ENCODE results near the gene C4BPB. TPM values are rescaled to one million over a fixed set of nuclear protein-coding genes. Genes with fewer than 3 reads are reported as not detected.

C4BPB gene
- total RNA-seq, 1 donor from 2014 or later = not detected

DNA sequence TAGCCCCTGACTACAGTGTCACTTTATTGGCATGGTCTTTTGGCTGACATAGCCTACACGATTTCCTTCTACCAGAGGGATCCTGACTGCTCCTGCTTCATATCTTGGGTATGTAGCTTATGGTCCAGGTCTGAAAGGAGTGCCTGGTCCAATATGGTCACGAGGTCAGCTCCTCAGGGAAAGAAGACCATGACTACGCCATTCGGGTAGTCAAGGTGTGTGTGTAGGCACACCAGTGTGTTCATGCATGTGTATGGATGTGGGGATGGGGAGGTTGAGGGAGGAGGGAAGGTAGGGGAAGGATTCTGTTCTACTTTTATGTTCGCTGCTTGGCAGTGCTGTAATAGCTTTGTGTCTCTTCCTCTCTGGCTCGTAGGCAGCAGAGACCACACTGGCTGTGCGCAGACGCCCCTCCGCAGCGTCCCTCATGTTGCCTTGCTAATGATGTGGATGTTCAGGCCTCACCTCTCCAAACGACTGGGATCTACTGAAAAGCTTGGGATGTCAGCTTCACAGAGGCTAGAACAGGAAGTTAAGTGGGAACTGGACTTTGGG, 10.0 kb upstream of the C4BPB start:
- no peak for ATAC-seq
- DNase-seq = no peak
- intact Hi-C loops (cut with micrococcal nuclease) = no loop called here

DNA sequence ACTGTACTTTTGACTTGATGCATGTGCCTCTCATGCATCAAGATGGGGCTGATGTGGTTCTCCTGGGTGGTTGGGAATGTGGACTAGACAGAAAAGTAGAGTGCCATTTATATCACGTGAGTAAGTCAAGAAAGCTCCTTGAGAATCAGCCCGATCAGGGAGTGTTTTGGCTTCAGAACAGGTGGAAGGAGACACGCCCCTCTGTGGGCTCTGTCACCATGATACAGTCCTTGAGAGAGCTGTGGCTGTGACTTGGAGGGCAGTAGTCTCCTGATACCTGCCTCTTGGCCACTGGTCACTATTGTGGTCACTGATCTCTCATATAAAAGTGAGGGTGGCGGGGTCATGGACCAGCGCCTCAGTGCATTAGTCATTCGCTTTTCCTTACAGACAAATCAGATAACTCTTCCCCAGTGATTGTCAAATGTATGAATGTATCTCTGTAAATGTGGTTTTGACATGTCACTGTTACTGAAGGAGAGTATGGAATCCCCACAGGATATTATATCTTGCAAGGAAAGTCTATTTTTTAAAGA, 8.9 kb upstream of the C4BPB start:
- DNase-seq (no peak), ATAC-seq (no peak)
- intact Hi-C loops (cut with micrococcal nuclease) = no loop called here

DNA sequence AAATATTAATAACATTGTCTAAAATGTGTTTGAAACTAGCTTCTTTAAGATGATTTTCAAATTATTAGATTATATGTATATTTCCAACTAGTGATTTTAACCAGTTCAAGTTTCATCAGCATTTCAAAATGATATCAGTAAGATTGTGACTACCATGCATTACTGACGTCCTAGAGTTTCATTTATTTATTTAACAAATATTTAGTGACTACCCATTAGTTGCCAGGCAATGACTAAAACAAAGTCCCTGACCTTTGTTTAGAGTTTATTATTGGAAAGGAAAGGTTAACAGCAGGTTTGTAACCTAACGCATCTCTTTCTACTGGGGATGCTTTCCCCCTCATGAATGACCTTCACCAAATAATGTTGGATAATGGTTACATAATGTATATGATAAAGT, 7.6 kb upstream of the C4BPB start:
- DNase-seq (no peak), ATAC-seq (no peak)
- intact Hi-C loops (cut with micrococcal nuclease) = no loop called here

DNA sequence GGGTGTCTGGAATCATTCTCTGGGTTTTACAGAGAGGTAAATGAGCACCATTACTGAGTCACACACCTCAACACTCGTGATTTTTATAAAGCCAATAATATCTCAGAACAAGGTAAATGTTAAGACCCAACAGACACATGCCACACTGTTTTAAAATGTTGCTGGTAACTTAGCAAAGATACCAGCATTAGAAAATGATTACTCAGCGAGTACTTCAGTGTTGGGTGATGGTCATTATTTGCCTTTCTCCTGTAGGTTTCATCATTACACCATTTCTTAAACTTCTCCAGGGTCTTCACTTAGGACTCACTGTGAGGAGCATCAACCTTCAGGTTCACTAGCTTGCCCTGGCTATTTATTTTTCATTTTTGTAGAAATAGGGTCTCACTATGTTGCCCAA, 6.9 kb upstream of the C4BPB start:
- intact Hi-C loops (cut with micrococcal nuclease) = no loop called here
- ATAC-seq (no peak), DNase-seq (no peak)

DNA sequence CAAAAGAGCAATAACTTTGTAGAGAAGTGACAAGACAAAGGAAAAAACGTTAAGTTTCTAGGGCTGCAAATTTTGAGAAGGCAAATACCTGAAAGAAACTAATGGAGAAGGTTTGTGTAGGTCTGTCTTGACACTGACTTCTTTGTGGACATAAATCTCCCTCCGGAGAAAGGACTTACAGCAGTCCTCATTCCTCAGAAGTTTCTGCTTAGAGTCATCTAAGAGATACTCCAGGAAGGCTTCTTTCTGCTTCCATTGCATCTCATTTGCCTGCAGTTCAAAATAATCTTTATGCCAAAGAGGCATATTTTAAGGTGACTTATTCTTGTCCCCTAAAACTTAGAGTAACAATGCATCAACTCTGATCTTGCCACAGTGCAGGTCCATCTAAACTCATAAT, 4.4 kb upstream of the C4BPB start:
- ATAC-seq (no peak), DNase-seq (no peak)
- intact Hi-C loops (cut with micrococcal nuclease) = no loop called here

DNA sequence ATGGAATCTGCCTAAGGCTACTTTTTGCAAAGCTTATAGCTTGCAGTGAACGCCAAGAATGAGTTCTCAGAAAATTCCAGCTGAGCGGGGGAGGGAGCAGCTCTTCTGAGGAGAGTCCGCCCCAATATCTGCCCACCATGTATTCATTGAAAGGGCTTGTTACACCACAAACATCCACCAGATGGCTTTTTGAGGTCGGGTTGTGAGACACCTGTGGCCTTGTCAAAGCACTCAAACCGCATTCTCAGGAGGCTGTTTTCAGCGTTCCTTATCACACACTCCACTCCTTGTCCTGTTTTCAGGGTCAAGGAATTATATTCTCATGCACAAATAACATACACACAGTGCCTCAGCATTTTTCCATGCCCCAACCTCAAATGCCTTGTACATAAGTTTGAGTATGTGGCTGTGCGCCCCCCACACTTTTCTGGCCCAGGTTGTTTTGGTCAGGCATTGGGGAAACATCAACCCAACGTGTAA, 3.9 kb upstream of the C4BPB start:
- ATAC-seq = peak; percentile 63
- intact Hi-C loops (cut with micrococcal nuclease) = loop anchor here (5.0 kb wide), 1 partner anchor 323 kb away; no protein-coding TSS in a partner anchor
- DNase-seq = no peak

DNA sequence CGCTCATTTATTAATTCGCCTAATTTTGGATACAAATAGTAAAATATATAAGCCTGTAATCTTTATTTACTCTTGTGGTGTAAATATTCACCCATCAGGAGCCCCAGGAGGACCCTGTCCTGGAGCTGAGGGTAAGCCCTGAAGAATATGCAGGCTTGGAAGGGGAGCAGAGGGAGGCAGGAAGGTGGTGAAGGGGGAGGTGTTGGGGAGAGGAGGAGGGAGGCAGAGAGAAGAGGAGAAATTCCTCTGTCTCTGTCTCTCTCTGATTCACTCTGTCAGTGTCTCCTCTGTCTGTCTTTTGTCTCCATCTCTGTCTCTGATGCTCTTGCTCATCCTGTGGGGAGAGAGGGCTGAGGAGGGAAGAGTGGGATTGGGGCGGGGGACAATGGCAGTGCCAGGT, 2.8 kb upstream of the C4BPB start:
- intact Hi-C loops (cut with micrococcal nuclease) = loop anchor here (5.0 kb wide), 1 partner anchor 321 kb away; no protein-coding TSS in a partner anchor
- no peak for ATAC-seq
- no peak for DNase-seq

DNA sequence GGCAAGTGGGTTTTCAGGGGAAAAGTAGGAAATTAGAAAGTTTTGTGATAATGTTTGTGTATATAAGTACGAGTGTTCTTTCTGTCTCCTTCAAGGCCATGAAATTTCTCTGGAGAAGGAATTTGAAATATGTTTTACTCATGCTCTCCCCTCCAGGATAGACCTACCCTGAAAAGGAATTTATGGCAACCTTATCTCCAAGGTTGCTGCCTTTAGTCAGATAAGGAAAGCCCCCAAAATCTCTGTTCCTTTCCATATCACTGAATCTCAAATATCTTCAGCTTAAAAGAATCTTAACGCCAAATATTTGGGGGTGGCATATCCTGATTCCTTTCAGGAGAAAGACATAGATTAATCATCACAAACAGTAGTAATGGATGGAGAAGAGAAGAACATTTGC, 499 bp upstream of the C4BPB start:
- ATAC-seq = no peak
- DNase-seq = no peak
- intact Hi-C loops (cut with micrococcal nuclease) = loop anchor here (5.0 kb wide), 1 partner anchor 319 kb away; no protein-coding TSS in a partner anchor

DNA sequence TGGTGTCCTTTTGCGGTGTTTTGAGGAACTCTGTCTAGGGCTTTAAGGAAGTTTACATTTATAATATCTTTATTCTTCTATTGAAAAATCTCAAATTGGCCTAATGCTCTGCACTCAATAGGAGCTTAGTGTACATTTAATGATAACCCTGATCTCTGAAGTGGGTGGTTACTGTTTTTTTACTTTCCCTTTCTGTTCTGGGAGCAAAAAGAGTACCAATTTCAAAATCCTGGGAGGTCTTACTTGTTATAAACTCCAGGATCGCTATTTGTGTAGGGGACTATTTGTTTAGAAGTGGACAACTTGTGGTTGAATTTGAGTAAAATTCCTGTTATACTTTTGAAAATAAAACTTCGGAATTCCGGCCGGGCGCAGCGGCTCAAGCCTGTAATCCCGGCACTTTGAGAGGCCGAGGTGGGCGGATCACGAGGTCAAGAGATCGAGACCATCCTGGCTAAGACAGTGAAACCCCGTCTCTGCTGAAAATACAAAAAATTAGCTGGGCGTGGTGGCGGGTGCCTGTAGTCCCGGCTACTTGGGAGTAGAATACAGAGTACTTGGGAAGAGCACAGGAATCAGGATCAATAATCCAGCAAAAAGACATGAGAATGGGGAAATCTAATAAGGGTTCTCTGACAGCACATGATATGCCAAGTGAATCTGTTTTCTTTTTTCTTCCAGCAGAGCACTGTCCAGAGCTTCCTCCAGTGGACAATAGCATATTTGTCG, 1.1 kb downstream of the C4BPB start:
- intact Hi-C loops (cut with micrococcal nuclease) = loop anchor here (5.0 kb wide), 1 partner anchor 318 kb away; no protein-coding TSS in a partner anchor
- DNase-seq (no peak), ATAC-seq (no peak)

DNA sequence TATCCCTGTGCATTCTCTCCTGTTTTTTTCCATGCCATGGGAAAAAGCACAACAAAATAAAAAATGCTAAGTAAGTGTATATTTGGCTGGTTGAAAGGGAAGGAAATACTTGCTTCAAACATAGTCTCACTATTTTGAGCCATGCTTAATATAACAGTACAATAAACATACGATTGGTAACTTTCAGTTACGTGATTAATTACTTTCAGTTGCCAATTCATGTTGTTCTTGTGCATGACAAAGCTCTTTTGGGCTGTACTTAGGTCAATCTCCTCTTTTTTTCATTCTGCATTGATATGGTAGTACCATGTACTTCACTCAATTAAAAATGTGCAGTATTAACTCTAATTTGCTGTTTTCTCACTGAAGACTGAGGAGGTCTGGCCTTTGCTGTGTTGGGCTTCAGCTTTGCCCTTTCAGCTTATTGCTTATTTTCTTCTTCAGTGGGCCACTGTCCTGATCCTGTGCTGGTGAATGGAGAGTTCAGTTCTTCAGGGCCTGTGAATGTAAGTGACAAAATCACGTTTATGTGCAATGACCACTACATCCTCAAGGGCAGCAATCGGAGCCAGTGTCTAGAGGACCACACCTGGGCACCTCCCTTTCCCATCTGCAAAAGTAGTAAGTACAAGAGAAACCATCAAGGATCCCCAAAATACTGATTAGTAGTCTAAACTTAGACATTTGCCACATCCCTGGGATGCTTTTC, 2.7 kb downstream of the C4BPB start:
- DNase-seq = no peak
- no peak for ATAC-seq
- intact Hi-C loops (cut with micrococcal nuclease) = no loop called here

DNA sequence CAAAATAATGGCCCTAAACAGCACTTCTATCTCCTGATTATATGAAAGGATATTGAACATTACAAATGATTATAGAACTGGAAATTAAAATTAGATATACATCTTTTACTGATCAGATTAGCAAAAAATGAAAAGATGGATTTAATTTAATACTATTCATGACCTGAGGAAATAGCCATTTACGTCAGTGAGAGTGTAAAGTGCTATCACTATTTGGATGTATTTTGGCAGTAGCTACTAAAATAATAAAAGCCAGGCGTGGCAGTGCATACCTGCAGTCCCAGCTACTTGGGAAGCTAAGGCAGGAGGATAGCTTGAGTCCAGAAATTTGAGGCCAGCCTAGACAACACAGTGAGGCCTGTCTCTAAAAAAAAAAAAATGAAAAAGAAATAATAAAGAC, 5.3 kb downstream of the C4BPB start:
- ATAC-seq (no peak), DNase-seq (no peak)
- intact Hi-C loops (cut with micrococcal nuclease) = no loop called here

DNA sequence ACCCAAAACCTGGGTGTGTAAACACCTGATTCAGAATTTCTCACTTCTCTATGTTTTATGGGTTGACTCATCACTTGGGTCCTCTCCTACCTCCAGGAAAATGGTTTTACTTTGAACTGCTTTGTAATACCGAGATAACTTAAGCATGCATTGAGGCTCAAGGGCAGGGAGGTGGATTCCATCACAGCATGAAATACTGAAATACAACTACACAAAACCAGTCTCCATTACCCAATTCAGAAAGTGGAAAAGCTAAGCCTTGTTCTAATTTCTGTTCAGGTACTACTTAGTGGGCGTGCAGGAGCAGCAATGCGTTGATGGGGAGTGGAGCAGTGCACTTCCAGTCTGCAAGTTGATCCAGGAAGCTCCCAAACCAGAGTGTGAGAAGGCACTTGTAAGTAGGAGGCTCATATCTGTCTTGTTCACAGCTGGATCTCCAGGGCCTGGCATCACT, 9.2 kb downstream of the C4BPB start:
- DNase-seq (no peak), ATAC-seq (no peak)
- intact Hi-C loops (cut with micrococcal nuclease) = no loop called here

DNA sequence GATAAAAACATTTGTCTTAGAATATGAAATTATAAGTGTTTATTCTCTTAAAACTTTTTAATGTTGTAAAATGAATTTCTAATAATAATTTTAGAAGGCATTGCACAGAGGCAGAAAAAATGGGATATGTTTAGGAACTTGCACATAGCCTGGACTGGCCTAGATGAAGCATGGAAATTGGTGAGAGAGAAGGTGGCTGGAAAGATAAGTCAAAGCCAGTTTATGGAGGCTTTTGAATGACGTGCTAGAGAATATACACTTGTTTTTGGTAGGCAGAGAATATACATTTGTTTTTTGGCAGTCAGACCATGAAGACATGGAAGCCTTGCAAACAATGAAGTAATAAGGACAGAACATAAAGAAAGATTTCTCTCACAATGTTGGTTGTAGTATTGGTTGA, 13.1 kb downstream of the C4BPB start:
- no peak for DNase-seq
- intact Hi-C loops (cut with micrococcal nuclease) = no loop called here
- no peak for ATAC-seq

DNA sequence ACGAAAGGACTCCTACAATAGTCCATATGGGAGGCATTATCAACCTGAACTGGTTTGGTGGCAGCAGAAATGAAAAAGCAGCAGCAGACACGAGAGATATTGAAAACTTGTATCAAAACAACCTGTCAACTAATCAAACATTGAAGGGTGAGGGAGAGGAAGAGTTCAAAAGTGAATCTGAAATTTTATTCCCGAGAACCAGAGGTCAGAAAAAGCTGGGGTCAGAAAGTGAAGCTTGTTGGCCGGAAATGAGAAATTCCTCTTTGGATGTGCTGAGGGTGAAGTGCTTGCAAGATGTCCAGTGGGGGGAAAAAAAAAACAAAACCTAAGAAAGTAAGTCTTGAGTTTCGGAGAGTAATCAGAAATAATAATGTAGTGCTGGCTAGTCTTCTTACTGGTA, 13.5 kb downstream of the C4BPB start:
- ATAC-seq (no peak), DNase-seq (no peak)
- intact Hi-C loops (cut with micrococcal nuclease) = no loop called here

DNA sequence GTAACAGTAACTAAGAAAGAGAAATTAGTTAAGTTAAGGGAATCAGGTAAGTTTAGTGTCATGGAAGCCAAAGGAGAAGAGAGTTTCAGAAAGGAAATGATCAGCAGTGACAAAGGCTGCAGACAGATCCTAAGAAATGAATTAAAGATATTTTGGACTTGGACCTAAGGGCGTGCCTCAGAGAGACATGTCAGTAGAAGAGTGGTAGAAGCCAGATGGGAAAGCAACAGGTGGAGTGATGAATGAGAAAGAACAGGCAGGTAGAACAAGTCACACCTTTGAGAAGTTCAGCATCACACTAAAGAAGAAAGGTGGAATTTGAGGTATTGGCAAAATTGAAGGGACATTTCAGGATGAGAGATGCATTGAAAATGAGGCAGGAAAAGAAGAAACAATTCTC, 14.0 kb downstream of the C4BPB start:
- intact Hi-C loops (cut with micrococcal nuclease) = no loop called here
- DNase-seq = no peak

DNA sequence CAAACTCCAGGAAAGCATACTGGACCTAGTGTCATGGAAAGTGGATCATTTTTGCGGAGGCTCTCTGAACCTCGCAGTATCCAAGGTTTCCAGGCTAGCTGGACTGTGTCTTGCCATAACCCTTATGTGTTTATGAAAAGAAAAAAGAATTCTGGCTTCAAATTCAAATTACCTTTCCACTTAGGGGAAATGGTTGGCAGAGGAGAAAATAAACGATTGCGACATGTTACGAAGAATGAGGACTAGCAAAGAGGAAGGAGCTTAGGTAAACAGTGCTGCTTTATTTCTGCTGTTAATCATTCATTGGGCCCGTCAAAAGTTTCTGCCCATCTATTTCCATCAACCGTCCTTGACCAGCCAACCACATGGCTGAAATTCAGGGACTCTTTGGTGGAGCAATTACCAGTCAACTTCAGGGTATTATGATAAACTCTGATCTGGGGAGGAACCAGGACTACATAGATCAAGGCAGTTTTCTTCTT, 15.3 kb downstream of the C4BPB start, which contains the start of gene C4BPA:
TSS of gene C4BPA (plus strand) at position 342 of the 482 bp plus-strand sequence. CDS start 8,793 bp downstream, outside the sequence.
- DNase-seq = no peak
- intact Hi-C loops (cut with micrococcal nuclease) = no loop called here
- no peak for ATAC-seq

More for the DNA sequence above, 14.0 kb downstream of the C4BPB start:
- ATAC-seq = no peak

DNA sequence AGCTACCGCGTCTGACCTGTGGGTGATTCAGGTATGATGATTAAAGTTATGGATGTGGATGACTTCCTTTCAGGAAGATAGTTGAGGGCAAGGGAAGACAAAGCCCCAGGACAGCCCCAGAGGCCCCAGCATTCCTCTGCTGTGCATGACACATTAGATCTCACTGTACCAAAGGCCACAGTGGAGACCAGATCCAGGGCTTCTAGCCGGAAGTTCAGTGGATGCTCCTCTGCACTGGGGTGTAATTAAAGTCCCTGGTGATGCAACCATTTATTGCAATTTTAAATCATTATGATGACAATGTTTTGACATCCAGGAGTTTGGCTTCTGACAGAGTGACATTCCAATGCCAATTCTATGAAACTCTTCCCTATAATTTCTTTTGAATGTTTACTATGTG, 20.3 kb downstream of the C4BPB start:
- intact Hi-C loops (cut with micrococcal nuclease) = no loop called here
- no peak for ATAC-seq

DNA sequence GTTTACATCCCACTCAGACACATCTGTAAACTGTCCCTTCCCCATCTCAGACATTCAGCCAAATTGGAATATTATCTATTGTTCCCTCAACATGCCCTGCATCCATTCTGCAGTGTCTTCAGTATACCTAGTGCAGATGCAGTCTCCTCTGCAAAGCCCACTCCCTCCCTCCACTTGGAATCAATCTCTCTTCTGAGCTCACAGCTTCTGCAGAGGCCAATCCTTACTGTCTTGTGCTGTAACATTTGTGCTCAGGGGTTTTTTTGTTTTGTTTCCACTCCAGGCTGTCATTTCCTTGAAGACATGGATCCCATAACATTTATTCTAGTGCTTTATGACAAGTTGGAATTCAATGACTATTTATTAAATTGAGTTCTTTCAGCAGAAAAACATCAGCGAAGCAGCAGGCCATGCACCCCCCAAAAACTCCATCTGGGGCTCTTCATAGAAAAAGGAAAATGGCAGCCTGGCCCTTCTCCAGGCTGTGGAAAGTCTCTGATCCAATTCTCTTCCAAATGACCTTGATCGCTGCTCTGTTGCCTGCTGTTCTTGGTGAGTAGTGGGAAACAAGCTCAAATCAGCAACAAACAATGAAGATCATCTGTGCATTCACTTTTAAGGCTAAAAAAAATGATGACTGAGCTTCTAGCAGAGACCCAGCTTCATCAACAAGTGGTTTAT, 24.1 kb downstream of the C4BPB start:
- no peak for DNase-seq
- intact Hi-C loops (cut with micrococcal nuclease) = no loop called here
- ATAC-seq = no peak

More for the DNA sequence above, 20.3 kb downstream of the C4BPB start:
- DNase-seq = no peak

DNA sequence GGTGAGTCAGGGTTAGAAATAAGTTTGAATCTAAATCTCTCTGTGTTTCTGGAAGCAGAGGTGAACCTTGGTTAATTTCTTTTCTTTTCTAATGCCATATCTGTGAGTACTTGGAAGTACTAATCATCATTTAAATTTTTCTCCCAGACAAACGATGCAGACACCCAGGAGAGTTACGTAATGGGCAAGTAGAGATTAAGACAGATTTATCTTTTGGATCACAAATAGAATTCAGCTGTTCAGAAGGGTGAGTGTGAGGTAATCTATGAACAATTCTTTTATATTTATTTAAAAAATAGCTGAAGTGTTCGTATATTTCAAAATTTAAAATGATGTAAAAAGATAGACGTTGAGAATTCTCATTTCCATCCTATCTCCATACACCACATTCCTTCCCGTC, 26.6 kb downstream of the C4BPB start:
- DNase-seq (no peak), ATAC-seq (no peak)
- intact Hi-C loops (cut with micrococcal nuclease) = no loop called here

Data from left ventricle myocardium superior (tissue), 1 donor.